ENCODE measurements around the gene ERVV-1. TPM values are rescaled to one million over a fixed set of nuclear protein-coding genes. Genes with fewer than 3 reads are reported as not detected.
"Not testable (repeated sequence)": the region's sequence is repeated elsewhere in the genome, so short reads cannot be mapped to it uniquely, and the experiment has no call there.

The ERVV-1 gene
- total RNA-seq, 1 donor from 2014 or later, result not detected

- no peak for ATAC-seq
These were observed 6.0 kb downstream of the ERVV-1 start for GRCh38 chr19:53019684-53020083.

- not testable (repeated sequence) for ATAC-seq
These were observed 14.6 kb downstream of the ERVV-1 start for GRCh38 chr19:53028306-53028705.

- ATAC-seq, result no peak
These were observed 20.3 kb downstream of the ERVV-1 start for GRCh38 chr19:53034054-53034453.

GRCh38 chr19:53034948-53035675 lies 21.4 kb downstream of the ERVV-1 start:
- ATAC-seq, result no peak

- no peak for ATAC-seq
These were observed 23.7 kb downstream of the ERVV-1 start for GRCh38 chr19:53037101-53038097.

GRCh38 chr19:53041366-53041765 lies 27.6 kb downstream of the ERVV-1 start:
- ATAC-seq, result no peak

- ATAC-seq, result no peak
These were observed 31.8 kb downstream of the ERVV-1 start for GRCh38 chr19:53045536-53045935.

GRCh38 chr19:53047379-53047778 lies 33.7 kb downstream of the ERVV-1 start:
- ATAC-seq, result no peak

GRCh38 chr19:53055117-53055516 lies 41.4 kb downstream of the ERVV-1 start:
- no peak for ATAC-seq

- ATAC-seq, result no peak
These were observed 44.3 kb downstream of the ERVV-1 start for GRCh38 chr19:53057904-53058580.

Other genes with a start within 250 kb of the ERVV-1 start
- 6.1 TPM for gene ZNF600, start 227.1 kb upstream of the ERVV-1 start, total RNA-seq
- 10.2 TPM for gene ZNF28, start 192.3 kb upstream of the ERVV-1 start, total RNA-seq
- 8.0 TPM for gene ZNF468, start 156.3 kb upstream of the ERVV-1 start, total RNA-seq
- gene ZNF320, start 116.3 kb upstream of the ERVV-1 start, total RNA-seq, result 3.8 TPM
- gene ZNF888, start 90.5 kb upstream of the ERVV-1 start, total RNA-seq, result 3.6 TPM
- gene ZNF816, start 51.0 kb upstream of the ERVV-1 start, total RNA-seq, result 3.8 TPM
- gene ERVV-2, start 30.8 kb downstream of the ERVV-1 start, total RNA-seq, result not detected
- gene ZNF160, start 89.5 kb downstream of the ERVV-1 start, total RNA-seq, result 9.2 TPM
- gene ZNF415, start 119.0 kb downstream of the ERVV-1 start, total RNA-seq, result 0.28 TPM
- 2.6 TPM for gene ZNF347, start 145.1 kb downstream of the ERVV-1 start, total RNA-seq
- 0.56 TPM for gene ZNF665, start 179.4 kb downstream of the ERVV-1 start, total RNA-seq
- 2.2 TPM for gene ZNF677, start 241.0 kb downstream of the ERVV-1 start, total RNA-seq
- gene VN1R2, start 244.4 kb downstream of the ERVV-1 start, total RNA-seq, result not detected